Measurements from ENCODE around the gene CHCHD10.

The CHCHD10 gene

GRCh38 chr22:23769321-23769965 is 1.7 kb upstream of the CHCHD10 start:
- no peak for DNase-seq

GRCh38 chr22:23767303-23767672 is 484 bp downstream of the CHCHD10 start:
- DNase-seq, result no peak

- DNase-seq, result no peak
Observed at GRCh38 chr22:23764899-23765881, 2.6 kb downstream of the CHCHD10 start.

- no peak for DNase-seq
Observed at GRCh38 chr22:23763954-23764353, 3.8 kb downstream of the CHCHD10 start.

- no peak for DNase-seq
Observed at GRCh38 chr22:23763579-23763945, 4.2 kb downstream of the CHCHD10 start.

GRCh38 chr22:23762842-23763578 is 4.8 kb downstream of the CHCHD10 start, which contains the start of gene C22orf15:
C22orf15 (plus strand) TSS chr22:23762990; CDS start chr22:23763307, 317 bp downstream.
- DNase-seq, result no peak

- no peak for DNase-seq
Observed at GRCh38 chr22:23760056-23760455, 7.7 kb downstream of the CHCHD10 start.

GRCh38 chr22:23759566-23759965 is 8.2 kb downstream of the CHCHD10 start:
- DNase-seq, result no peak

GRCh38 chr22:23756891-23757290 is 10.9 kb downstream of the CHCHD10 start:
- no peak for DNase-seq

- DNase-seq, result no peak
Observed at GRCh38 chr22:23755711-23756110, 12.1 kb downstream of the CHCHD10 start.

- no peak for DNase-seq
Observed at GRCh38 chr22:23754980-23755636, 12.7 kb downstream of the CHCHD10 start.

- DNase-seq, result no peak
Observed at GRCh38 chr22:23754220-23754919, 13.4 kb downstream of the CHCHD10 start, which contains the start of gene VPREB3. VPREB3 (minus strand) TSS chr22:23754425; CDS start chr22:23754363, 62 bp downstream.

- no peak for DNase-seq
Observed at GRCh38 chr22:23753385-23753784, 14.4 kb downstream of the CHCHD10 start.

GRCh38 chr22:23752750-23753149 is 15.0 kb downstream of the CHCHD10 start:
- DNase-seq, result no peak

- no peak for DNase-seq
Observed at GRCh38 chr22:23752090-23752691, 15.6 kb downstream of the CHCHD10 start.

GRCh38 chr22:23751441-23751996 is 16.3 kb downstream of the CHCHD10 start:
- DNase-seq, result peak; percentile 77

- DNase-seq, result peak; percentile 89
Observed at GRCh38 chr22:23750714-23751440, 16.9 kb downstream of the CHCHD10 start, which contains the start of gene ZNF70. ZNF70 (minus strand) TSS chr22:23751112; CDS start chr22:23745140, 5,972 bp downstream.

GRCh38 chr22:23750367-23750713 is 17.4 kb downstream of the CHCHD10 start:
- no peak for DNase-seq

GRCh38 chr22:23749841-23750301 is 17.9 kb downstream of the CHCHD10 start:
- peak; percentile 82 for DNase-seq

GRCh38 chr22:23745791-23746190 is 22.0 kb downstream of the CHCHD10 start:
- no peak for DNase-seq

Data from left hindlimb (tissue), 1 donor.